ENCODE data around the gene TMED9. TPM values are rescaled to one million over a fixed set of nuclear protein-coding genes. Genes with fewer than 3 reads are reported as not detected.

TMED9 gene
- total RNA-seq, 3 donors from 2014 or later, result 105 to 195 (median 126) TPM

- ATAC-seq (no peak), DNase-seq (no peak)
- no peaks in the 10 kb centered on the region for H3K9me3 ChIP-seq
- H3K36me3 ChIP-seq (ENCODE audit: low read depth), result peaks cover 12% of the 10 kb centered on the region
- peaks cover 15% of the 10 kb centered on the region for H3K4me1 ChIP-seq (ENCODE audit: low read depth)
- intact Hi-C loops (cut with DNase I, micrococcal nuclease), result no loop called here
- TF ChIP-seq CTCF (IDR thresholded peaks at IDR 0.05), result no peak
- no peak overlapping the region for H3K4me3 ChIP-seq
These were observed 1.6 kb upstream of the TMED9 start for GRCh38 chr5:177590406-177590805.

GRCh38 chr5:177591690-177592009 lies 353 bp upstream of the TMED9 start:
- H3K4me1 ChIP-seq (ENCODE audit: low read depth), result peaks cover 15% of the 10 kb centered on the region
- no peak for DNase-seq
- no peak for ATAC-seq
- peaks cover 12% of the 10 kb centered on the region for H3K36me3 ChIP-seq (ENCODE audit: low read depth)
- no peak for TF ChIP-seq CTCF (IDR thresholded peaks at IDR 0.05)
- intact Hi-C loops (cut with DNase I, micrococcal nuclease), result no loop called here
- H3K9me3 ChIP-seq, result no peaks in the 10 kb centered on the region
- H3K4me3 ChIP-seq, result no peak overlapping the region

GRCh38 chr5:177592905-177593304 lies 902 bp downstream of the TMED9 start:
- intact Hi-C loops (cut with DNase I, micrococcal nuclease), result no loop called here
- H3K4me3 ChIP-seq, result peak overlapping the region; percentile 72
- ATAC-seq, result no peak

GRCh38 chr5:177593511-177593910 lies 1.5 kb downstream of the TMED9 start:
- peaks cover 15% of the 10 kb centered on the region for H3K4me1 ChIP-seq (ENCODE audit: low read depth)
- ATAC-seq, result no peak
- intact Hi-C loops (cut with DNase I, micrococcal nuclease), result no loop called here
- DNase-seq, result no peak
- H3K9me3 ChIP-seq, result no peaks in the 10 kb centered on the region
- TF ChIP-seq CTCF (IDR thresholded peaks at IDR 0.05), result no peak
- H3K36me3 ChIP-seq (ENCODE audit: low read depth), result peaks cover 12% of the 10 kb centered on the region
- H3K4me3 ChIP-seq, result no peak overlapping the region

More at GRCh38 chr5:177592905-177593304, 902 bp downstream of the TMED9 start:
- H3K9me3 ChIP-seq, result no peaks in the 10 kb centered on the region
- no peak for DNase-seq
- TF ChIP-seq CTCF (IDR thresholded peaks at IDR 0.05), result no peak
- H3K4me1 ChIP-seq (ENCODE audit: low read depth), result peaks cover 15% of the 10 kb centered on the region
- H3K36me3 ChIP-seq (ENCODE audit: low read depth), result peaks cover 12% of the 10 kb centered on the region

- Histone ChIP-seq H3K36me3 (ENCODE audit: low read depth) (peaks cover 12% of the 10 kb centered on the region), H3K4me3 (no peak overlapping the region), H3K4me1 (ENCODE audit: low read depth) (peaks cover 15% of the 10 kb centered on the region), H3K9me3 (no peaks in the 10 kb centered on the region)
- intact Hi-C loops (cut with DNase I, micrococcal nuclease), result no loop called here
- ATAC-seq (no peak), DNase-seq (no peak)
- TF ChIP-seq CTCF (IDR thresholded peaks at IDR 0.05), result no peak
These were observed 2.1 kb downstream of the TMED9 start for GRCh38 chr5:177594071-177594470.

GRCh38 chr5:177595026-177595585 lies 3.1 kb downstream of the TMED9 start:
- intact Hi-C loops (cut with DNase I, micrococcal nuclease), result no loop called here
- ATAC-seq, result no peak

More at GRCh38 chr5:177595026-177595585, 3.1 kb downstream of the TMED9 start:
- no peak overlapping the region for H3K4me3 ChIP-seq
- H3K4me1 ChIP-seq (ENCODE audit: low read depth), result peaks cover 15% of the 10 kb centered on the region
- no peaks in the 10 kb centered on the region for H3K9me3 ChIP-seq
- DNase-seq, result no peak
- TF ChIP-seq CTCF (IDR thresholded peaks at IDR 0.05), result no peak
- peaks cover 12% of the 10 kb centered on the region for H3K36me3 ChIP-seq (ENCODE audit: low read depth)
